Measurements from ENCODE around the gene ARHGAP42. TPM values are rescaled to one million over a fixed set of nuclear protein-coding genes. Genes with fewer than 3 reads are reported as not detected.

The ARHGAP42 gene
- total and polyA plus RNA-seq, 10 of the 15 experiments (the other 5 are each of a cell fraction or from before 2014, with no cell fraction given), result 1.8 to 6.3 (median 3.2) TPM

GRCh38 chr11:100780470-100780869 is 93.4 kb downstream of the ARHGAP42 start:
- no peaks in the 10 kb centered on the region for H3K36me3 ChIP-seq (ENCODE audit: control insufficient read depth in 2 of 2, insufficient read depth in 2 of 2, low read length in 1 of 2)
- no peaks in the 10 kb centered on the region for H3K9me3 ChIP-seq (replicated peaks; ENCODE audit: control insufficient read depth, insufficient read depth, low read length)
- RAD21 ChIA-PET (ENCODE audit: unreplicated experiment), result no interaction called here
- H2AFZ ChIP-seq (ENCODE audit: control insufficient read depth, low read depth, low read length), result no peak overlapping the region
- DNase-seq (ENCODE audit: low read depth, low spot score) (no peak), ATAC-seq (no peak), FAIRE-seq (no peak)
- H4K20me1 ChIP-seq (ENCODE audit: control insufficient read depth, insufficient read depth), result no peaks in the 10 kb centered on the region
- WGBS (ENCODE audit: insufficient coverage, insufficient replicate concordance, low lambda C conversion rate, missing lambda C conversion rate), result 85% methylated on average over 8 of the region's 8 CpGs
- intact Hi-C loops (cut with micrococcal nuclease; ENCODE audit: unreplicated experiment), result no loop called here
- no peak for TF ChIP-seq POU2F2 (IDR thresholded peaks at IDR 0.05; ENCODE audit: borderline replicate concordance, low read depth, low read length)
- TF ChIP-seq NFYA (IDR thresholded peaks at IDR 0.05; ENCODE audit: borderline replicate concordance, low read depth, low read length), result no peak
- TF ChIP-seq FOS (IDR thresholded peaks at IDR 0.05; ENCODE audit: borderline replicate concordance, extremely low read depth, insufficient read length), result no peak
- no TSS peak for BruUV-seq (replicated peaks)
- SMC1A ChIA-PET (ENCODE audit: uncharacterized antibody, unreplicated experiment), result no interaction called here
- no peaks in the 10 kb centered on the region for H3K79me2 ChIP-seq (ENCODE audit: control insufficient read depth, insufficient read depth, low read length)
- H3K4me1 ChIP-seq (ENCODE audit: control insufficient read depth, insufficient read depth, low read length), result no peaks in the 10 kb centered on the region
- no peaks in the 10 kb centered on the region for H3K27me3 ChIP-seq (replicated peaks in 1 of 2; ENCODE audit: control insufficient read depth in 2 of 2, insufficient read depth in 2 of 2, low read length in 1 of 2)
- H3K4me2 ChIP-seq (ENCODE audit: control insufficient read depth, insufficient read depth), result no peak overlapping the region
- H3K9ac ChIP-seq (ENCODE audit: control insufficient read depth, insufficient read depth, low read length), result no peak overlapping the region
- POLR2A ChIA-PET, result no interaction called here
- CTCF ChIA-PET, result no interaction called here
- H3K4me3 ChIP-seq, result no peak overlapping the region
- in situ Hi-C loops (cut with MboI), result no loop called here
- no peak overlapping the region for H3K27ac ChIP-seq (ENCODE audit: control insufficient read depth, insufficient read depth)

DNA sequence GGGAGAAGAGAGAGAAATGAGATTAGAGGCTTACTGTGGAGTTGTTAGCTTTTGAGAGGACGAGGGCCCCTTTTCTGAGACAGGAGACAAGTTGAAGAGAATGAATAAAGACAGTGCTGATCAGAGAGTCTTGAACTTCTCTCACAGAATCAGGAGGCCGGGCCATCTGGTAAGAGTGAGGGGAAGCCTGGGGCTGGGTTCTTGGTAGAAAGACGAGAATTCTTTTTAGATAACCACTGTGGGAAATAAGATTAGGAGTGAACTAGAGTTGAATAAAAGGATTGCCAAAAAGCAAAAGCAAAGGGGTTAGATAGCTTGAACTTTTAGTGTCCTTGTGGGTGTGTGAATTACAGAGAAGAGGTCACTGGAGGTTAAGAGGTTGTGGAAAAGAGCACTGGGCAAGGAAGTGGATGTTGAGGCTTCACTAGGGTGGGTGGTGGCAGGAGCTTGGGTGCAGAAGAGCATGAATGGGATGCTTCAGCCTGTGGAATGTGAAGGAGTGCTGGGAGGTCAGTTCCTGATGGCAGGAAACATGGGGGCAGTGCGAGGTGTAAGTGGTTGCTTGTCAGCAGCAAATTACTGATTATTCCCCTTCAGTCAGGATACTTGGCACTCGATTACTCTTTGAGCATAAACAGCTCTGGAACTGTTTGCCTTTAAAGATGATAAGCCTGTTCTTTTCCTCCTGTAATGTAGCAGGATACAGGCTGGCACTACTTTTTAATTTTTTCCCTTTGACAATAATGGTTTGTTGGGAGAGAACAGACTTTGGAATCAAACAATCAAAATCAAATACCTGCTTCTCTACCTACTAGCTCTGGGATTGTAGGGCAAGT is 98.3 kb downstream of the ARHGAP42 start:
- 69% methylated on average over 5 of the region's 5 CpGs for WGBS (ENCODE audit: insufficient coverage, insufficient replicate concordance, low lambda C conversion rate, missing lambda C conversion rate)
- Histone ChIP-seq H3K4me2 (ENCODE audit: control insufficient read depth, insufficient read depth) (no peak overlapping the region), H2AFZ (ENCODE audit: control insufficient read depth, low read depth, low read length) (no peak overlapping the region), H3K4me3 (no peak overlapping the region), H3K79me2 (ENCODE audit: control insufficient read depth, insufficient read depth, low read length) (no peaks in the 10 kb centered on the region), H4K20me1 (ENCODE audit: control insufficient read depth, insufficient read depth) (no peaks in the 10 kb centered on the region), H3K4me1 (ENCODE audit: control insufficient read depth, insufficient read depth, low read length) (no peaks in the 10 kb centered on the region), H3K9ac (ENCODE audit: control insufficient read depth, insufficient read depth, low read length) (no peak overlapping the region), H3K36me3 (ENCODE audit: control insufficient read depth in 2 of 2, insufficient read depth in 2 of 2, low read length in 1 of 2) (no peaks in the 10 kb centered on the region), H3K27ac (ENCODE audit: control insufficient read depth, insufficient read depth) (no peak overlapping the region), H3K9me3 (replicated peaks; ENCODE audit: control insufficient read depth, insufficient read depth, low read length) (no peaks in the 10 kb centered on the region), H3K27me3 (replicated peaks in 1 of 2; ENCODE audit: control insufficient read depth in 2 of 2, insufficient read depth in 2 of 2, low read length in 1 of 2) (no peaks in the 10 kb centered on the region)
- ChIA-PET POLR2A (no interaction called here), RAD21 (ENCODE audit: unreplicated experiment) (no interaction called here), CTCF (interaction anchor here (1.0 kb wide), 1 partner anchor 209 kb away, joined by 3 read pairs; no protein-coding TSS in a partner anchor), SMC1A (ENCODE audit: uncharacterized antibody, unreplicated experiment) (interaction anchor here (1.0 to 1.1 kb wide), 2 partner anchors 9 to 24 kb away, joined by 3 read pairs; no protein-coding TSS in a partner anchor)
- no peak for DNase-seq (ENCODE audit: low read depth, low spot score)
- intact Hi-C loops (cut with micrococcal nuclease; ENCODE audit: unreplicated experiment) (no loop called here), in situ Hi-C loops (cut with MboI) (no loop called here)
- BruUV-seq (replicated peaks), result no TSS peak
- no peak for FAIRE-seq
- ATAC-seq, result no peak
- no peak for TF ChIP-seq ETV6 (conservative IDR thresholded peaks at IDR 0.05 in 1 of 2, IDR thresholded peaks at IDR 0.05 in 1 of 2; ENCODE audit: borderline replicate concordance in 1 of 2, low read depth in 1 of 2)
- TF ChIP-seq CTCF (IDR thresholded peaks at IDR 0.05 in 2 of 3, conservative IDR thresholded peaks at IDR 0.05 in 1 of 3; ENCODE audit: control insufficient read depth in 2 of 3, extremely low read depth in 1 of 3, insufficient read depth in 1 of 3, low read depth in 3 of 3, low read length in 3 of 3), result no peak
- no peak for TF ChIP-seq EZH2 (IDR thresholded peaks at IDR 0.05; ENCODE audit: borderline replicate concordance, control insufficient read depth, low read depth, low read length)
- TF ChIP-seq MEF2B (IDR thresholded peaks at IDR 0.05; ENCODE audit: partially characterized antibody, poor library complexity, severe bottlenecking), result no peak
- no peak for TF ChIP-seq NBN (IDR thresholded peaks at IDR 0.05)
- TF ChIP-seq BACH1 (IDR thresholded peaks at IDR 0.05; ENCODE audit: borderline replicate concordance), result no peak
- no peak for TF ChIP-seq RB1 (IDR thresholded peaks at IDR 0.05; ENCODE audit: borderline replicate concordance)
- no peak for TF ChIP-seq TBL1XR1 (IDR thresholded peaks at IDR 0.05; ENCODE audit: low read depth, low read length)
- no peak for TF ChIP-seq HSF1 (IDR thresholded peaks at IDR 0.05; ENCODE audit: low read depth, low read length)
- TF ChIP-seq GABPA (IDR thresholded peaks at IDR 0.05; ENCODE audit: low read depth), result no peak

Data from GM12878 (cell line).